ENCODE results near the gene SLC6A6.

The SLC6A6 gene

GRCh38 chr3:14402304-14402811 lies at the start of gene SLC6A6:
Gene SLC6A6, plus strand, starts transcription at chr3:14402606. Its CDS starts 41,029 bp downstream, at chr3:14443635.
- in situ Hi-C loops (cut with MboI; ENCODE audit: low sequenced_read_pairs), result no loop called here

GRCh38 chr3:14353502-14353901 lies 48.9 kb upstream of the SLC6A6 start:
- in situ Hi-C loops (cut with MboI; ENCODE audit: low sequenced_read_pairs), result no loop called here

DNA sequence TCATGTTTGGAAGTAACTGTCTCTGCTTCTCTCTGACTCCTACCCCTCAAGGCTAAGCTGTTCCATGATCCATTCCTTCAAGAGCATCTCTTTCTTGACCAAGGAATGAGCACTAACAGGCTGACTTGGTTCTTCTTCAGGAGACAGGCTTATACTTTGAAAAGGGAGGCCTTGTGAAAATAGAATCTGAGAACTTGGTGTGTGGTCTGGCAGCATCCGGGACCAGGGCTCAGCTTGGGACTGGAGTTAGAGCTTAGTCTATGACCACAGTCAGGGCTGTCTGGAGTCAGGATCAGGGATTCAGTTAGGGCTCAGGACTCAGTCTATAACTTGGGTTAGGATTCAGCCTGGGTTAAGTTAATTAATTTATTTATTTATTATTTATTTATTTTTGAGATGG lies 44.9 kb upstream of the SLC6A6 start:
- in situ Hi-C loops (cut with MboI; ENCODE audit: low sequenced_read_pairs), result no loop called here

GRCh38 chr3:14358426-14359211 lies 43.8 kb upstream of the SLC6A6 start:
- in situ Hi-C loops (cut with MboI; ENCODE audit: low sequenced_read_pairs), result no loop called here

GRCh38 chr3:14359348-14359747 lies 43.1 kb upstream of the SLC6A6 start:
- in situ Hi-C loops (cut with MboI; ENCODE audit: low sequenced_read_pairs), result no loop called here

DNA sequence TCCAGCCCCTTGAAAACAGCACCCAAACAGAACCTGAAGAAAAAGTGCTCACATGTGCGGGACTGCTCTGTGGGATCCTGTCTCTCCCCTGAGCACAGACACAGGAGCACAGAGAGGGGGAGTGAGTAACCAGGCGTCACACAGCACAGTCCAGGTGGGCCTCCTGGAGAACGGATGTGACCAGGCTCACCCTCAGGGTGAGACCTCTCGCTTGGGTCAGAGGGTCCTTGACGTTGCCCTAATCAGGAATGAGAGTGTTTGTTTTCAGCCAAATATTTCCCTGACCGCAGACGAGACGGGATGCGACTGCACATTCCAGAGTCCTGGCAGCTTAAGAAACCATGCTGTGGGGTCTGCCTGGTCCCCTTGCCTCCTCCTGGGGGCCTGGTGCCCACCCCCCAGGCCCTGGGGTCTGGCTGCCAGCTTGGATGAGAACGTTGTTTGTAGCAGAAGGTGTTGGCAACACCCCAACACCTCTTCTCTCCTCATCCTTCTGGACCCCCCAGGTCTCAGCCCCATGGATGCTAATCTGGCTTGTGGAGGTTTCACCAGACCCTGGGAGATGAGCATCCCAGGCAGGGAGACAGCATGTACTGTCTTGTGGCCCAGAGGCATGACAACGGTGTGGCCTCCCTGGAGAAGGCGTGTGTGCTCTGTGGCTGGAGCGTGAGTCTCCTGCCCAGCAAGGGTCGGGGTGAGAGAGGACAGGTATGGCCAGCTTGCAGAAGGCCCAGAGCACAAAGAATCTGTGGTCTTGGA lies 42.1 kb upstream of the SLC6A6 start:
- in situ Hi-C loops (cut with MboI; ENCODE audit: low sequenced_read_pairs), result no loop called here

DNA sequence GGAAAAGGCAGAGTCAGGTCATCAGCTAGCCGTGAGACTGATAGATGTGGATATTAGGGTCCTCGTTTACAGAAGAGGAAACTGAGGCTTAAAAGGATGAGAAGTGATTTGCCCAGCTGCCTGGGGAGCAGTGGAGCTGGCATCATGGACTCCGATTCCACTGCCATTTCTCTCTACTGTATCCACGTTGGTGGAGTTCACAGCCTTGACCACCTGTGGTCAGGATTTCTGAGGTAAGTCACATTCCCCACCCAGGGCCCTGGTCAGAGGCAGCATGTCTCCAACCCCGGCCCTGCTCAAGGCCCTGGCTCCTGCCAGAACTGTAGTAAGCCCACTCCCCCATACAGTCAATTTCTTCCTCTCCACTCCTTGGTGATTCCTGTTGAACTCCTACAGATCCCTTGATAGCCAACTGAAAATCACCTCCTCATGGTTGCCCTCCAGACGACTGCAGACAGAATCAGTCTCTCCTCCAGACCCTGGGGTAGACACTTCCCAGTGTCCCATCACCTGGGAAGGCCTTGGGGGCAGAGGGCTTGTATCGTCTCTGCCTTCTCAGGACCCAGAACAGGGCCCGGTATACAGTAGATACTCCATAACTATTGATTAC lies 41.2 kb upstream of the SLC6A6 start:
- in situ Hi-C loops (cut with MboI; ENCODE audit: low sequenced_read_pairs), result no loop called here

DNA sequence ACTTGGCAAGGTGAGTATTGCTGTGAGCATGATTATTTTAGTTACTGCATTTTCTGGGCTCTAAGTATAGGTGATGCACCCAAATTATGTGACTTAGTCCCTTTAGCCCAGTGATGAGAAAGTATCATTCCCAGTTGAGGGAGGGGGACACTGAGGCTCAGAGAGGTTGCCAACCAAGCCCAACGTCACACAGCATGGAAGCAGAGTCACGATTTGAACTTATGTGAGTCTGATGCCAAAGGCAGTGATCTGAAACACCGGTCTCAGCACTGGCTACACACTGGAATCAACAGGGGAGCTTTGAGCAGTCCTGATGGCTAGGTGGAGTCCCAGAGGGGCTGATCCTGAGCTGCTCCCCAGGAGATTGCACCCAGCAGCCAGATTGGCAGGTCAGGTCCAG lies 39.5 kb upstream of the SLC6A6 start:
- in situ Hi-C loops (cut with MboI; ENCODE audit: low sequenced_read_pairs), result no loop called here

GRCh38 chr3:14363379-14363778 lies 39.0 kb upstream of the SLC6A6 start:
- in situ Hi-C loops (cut with MboI; ENCODE audit: low sequenced_read_pairs), result no loop called here

DNA sequence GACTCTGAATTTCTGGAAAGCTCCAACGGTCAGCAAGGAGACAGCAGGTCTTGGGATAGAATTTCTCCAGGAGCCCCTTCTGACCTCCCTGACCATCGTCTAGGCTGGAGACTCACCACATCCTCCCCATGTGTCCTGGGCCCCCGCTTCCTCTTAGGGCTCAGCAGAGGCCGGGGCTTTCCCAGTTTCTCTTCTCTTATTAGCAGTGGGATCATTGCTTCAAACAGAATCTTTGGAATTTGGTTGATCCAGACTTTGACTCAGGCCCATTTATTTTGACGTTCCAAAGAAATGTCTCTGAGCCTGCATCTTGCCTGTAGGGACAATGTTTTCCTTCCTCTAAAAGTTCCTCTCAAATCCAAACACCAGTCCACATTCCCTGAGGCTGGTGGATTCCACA lies 38.4 kb upstream of the SLC6A6 start:
- in situ Hi-C loops (cut with MboI; ENCODE audit: low sequenced_read_pairs), result no loop called here

DNA sequence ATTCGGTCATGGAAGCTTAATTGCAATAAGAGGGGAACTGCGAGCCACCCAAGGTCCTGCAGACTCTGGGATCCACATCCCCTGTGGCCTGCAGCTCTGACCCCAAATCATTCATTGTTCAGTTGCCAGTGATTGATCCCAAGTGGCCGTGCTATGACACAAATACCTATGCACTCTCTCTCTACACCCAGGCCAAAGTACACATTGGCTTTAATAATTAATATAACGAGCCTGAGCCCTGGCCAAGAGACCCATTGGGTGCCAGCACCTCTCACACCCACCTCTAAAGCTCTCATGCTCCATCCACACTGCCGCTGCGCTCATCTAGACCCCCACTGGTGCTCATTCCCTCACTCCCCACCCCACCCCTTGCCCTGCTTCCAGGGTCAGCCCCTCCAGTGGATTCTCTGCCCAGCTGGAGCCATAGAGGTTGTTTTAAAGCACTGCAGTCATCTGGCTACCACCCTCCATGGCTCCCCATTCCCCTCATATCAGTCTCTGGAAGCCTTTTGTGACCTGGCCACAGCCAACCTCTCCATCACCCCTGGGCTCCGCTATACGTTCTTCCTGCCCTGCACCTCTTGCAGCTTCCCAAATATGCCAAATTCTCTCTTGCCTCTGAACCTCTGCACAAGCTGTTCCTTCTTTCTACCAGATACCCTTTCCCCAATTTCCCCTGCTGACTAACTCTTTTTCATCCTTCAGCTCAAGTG lies 37.7 kb upstream of the SLC6A6 start:
- in situ Hi-C loops (cut with MboI; ENCODE audit: low sequenced_read_pairs), result no loop called here

DNA sequence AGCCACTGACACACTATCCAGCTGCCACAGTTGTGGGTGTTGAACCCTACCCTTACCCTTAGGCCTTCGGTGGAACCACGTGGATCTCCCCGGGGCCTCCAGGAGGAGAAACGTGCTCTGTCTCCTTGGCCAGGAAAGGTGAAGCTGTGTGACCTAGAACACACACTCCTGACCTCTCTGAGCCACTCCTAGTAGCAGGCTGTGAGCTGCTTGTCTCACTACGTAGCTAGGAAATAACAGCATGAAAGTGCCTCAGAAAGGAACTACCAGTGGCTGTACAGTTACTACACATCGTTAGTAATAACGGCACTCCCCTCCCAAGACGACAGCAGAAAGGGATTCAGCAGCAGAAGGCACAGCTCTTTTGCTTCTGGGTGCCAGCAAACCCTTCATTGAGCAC lies 36.2 kb upstream of the SLC6A6 start:
- in situ Hi-C loops (cut with MboI; ENCODE audit: low sequenced_read_pairs), result no loop called here

- in situ Hi-C loops (cut with MboI; ENCODE audit: low sequenced_read_pairs), result no loop called here
Observed at GRCh38 chr3:14366915-14367823, 35.2 kb upstream of the SLC6A6 start.

- in situ Hi-C loops (cut with MboI; ENCODE audit: low sequenced_read_pairs), result no loop called here
Observed at GRCh38 chr3:14368146-14368545, 34.3 kb upstream of the SLC6A6 start.

DNA sequence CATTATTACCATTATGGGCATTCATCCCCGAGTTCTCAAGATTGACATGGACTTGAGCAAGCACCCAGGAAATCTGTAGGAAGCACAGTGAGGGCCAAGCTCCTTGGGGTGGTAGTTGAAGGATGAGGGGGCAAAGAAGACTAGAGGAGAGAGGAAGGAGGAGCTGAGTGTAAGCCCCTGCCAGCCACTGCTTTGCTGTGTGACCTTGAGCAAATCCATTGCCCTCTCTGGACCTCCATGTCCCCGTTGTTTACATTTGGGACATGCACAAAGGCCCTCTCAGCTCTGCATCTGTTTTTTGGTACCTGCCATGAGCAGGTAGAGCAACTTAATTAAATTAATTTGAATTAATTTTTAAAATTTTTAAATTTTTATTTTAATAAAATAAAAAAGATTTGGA lies 33.5 kb upstream of the SLC6A6 start:
- in situ Hi-C loops (cut with MboI; ENCODE audit: low sequenced_read_pairs), result no loop called here

DNA sequence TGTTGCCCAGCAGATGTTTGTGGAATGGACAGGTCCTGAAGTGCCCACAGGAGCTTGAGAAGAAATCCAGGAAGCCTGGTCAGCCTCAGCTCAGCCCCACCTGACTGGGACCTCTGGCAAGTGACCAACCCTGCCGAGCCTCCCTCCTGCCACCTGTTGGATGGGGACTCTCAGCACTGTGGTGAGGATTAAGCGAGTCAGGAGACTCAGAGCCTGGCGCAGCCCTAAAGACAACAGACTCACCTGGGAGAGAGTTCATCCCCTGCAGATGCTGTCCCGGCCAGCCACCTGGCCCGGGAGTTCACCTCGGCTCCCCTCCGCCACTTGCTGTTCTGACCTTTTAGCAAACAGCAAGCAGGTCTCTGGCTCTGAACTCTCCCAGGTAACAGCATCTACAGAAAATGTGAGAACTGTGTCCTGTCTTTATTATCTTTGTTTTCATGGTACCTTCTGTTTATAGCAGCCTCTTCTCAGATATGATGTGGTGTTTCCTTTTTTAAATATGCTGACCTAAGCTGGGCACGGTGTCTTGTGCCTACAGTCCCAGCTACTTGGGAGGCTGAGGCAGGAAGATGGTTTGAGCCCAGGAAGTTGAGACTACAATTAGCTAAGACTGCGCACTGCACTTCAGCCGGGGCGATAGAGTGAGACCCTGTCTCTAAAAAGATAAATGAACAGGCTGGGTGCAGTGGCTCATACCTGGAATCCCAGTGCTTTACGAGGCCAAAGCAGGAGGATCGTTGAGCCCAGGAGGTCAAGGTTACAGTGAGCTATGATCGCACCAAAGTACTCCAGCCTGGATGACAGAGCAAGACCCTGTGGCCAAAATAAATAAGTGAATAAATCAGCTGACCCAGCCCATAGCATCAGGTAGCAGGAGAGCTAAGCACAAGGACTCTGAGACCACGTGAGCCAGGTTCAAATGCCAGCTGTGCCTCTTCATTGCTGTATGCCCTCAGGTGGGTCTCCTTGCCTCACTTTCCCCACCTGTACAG lies 32.4 kb upstream of the SLC6A6 start:
- in situ Hi-C loops (cut with MboI; ENCODE audit: low sequenced_read_pairs), result no loop called here

GRCh38 chr3:14370720-14371572 lies 31.5 kb upstream of the SLC6A6 start:
- in situ Hi-C loops (cut with MboI; ENCODE audit: low sequenced_read_pairs), result no loop called here
